DMS153 (cell line): ENCODE data around the gene PRLR.
"Not testable (repeated sequence)": the region's sequence is repeated elsewhere in the genome, so short reads cannot be mapped to it uniquely, and the experiment has no call there.

Source experiments
- DNase-seq: peaks from one replicate; lab custom pipeline; 2025; lab: John Stamatoyannopoulos, UW

PRLR gene

GRCh38 chr5:35230038-35230611 is at the start of gene PRLR:
Gene PRLR, minus strand, starts transcription at chr5:35230487. Its CDS starts 140,867 bp downstream, at chr5:35089620.
- DNase-seq, result peak; percentile 22

- no peak for DNase-seq
These were observed 44.7 kb upstream of the PRLR start for GRCh38 chr5:35274839-35275509.

GRCh38 chr5:35269006-35269405 is 38.7 kb upstream of the PRLR start:
- no peak for DNase-seq

- DNase-seq, result no peak
These were observed 36.0 kb upstream of the PRLR start for GRCh38 chr5:35266276-35266675.

GRCh38 chr5:35264509-35264908 is 34.2 kb upstream of the PRLR start:
- no peak for DNase-seq

- no peak for DNase-seq
These were observed 33.1 kb upstream of the PRLR start for GRCh38 chr5:35263266-35263877.

- no peak for DNase-seq
These were observed 23.3 kb upstream of the PRLR start for GRCh38 chr5:35253582-35253981.

- DNase-seq, result no peak
These were observed 22.7 kb upstream of the PRLR start for GRCh38 chr5:35252963-35253362.

- no peak for DNase-seq
These were observed 18.8 kb upstream of the PRLR start for GRCh38 chr5:35248843-35249780.

GRCh38 chr5:35247648-35248034 is 17.4 kb upstream of the PRLR start:
- no peak for DNase-seq

GRCh38 chr5:35246900-35247647 is 16.8 kb upstream of the PRLR start:
- DNase-seq, result no peak

GRCh38 chr5:35246411-35246810 is 16.1 kb upstream of the PRLR start:
- no peak for DNase-seq

GRCh38 chr5:35245371-35245770 is 15.1 kb upstream of the PRLR start:
- DNase-seq, result not testable (repeated sequence)

GRCh38 chr5:35244171-35244570 is 13.9 kb upstream of the PRLR start:
- no peak for DNase-seq

GRCh38 chr5:35242702-35243258 is 12.5 kb upstream of the PRLR start:
- DNase-seq, result no peak

GRCh38 chr5:35240892-35241291 is 10.6 kb upstream of the PRLR start:
- no peak for DNase-seq

- no peak for DNase-seq
These were observed 9.8 kb upstream of the PRLR start for GRCh38 chr5:35239911-35240610.

- no peak for DNase-seq
These were observed 9.2 kb upstream of the PRLR start for GRCh38 chr5:35239476-35239875.

GRCh38 chr5:35237580-35238376 is 7.5 kb upstream of the PRLR start:
- DNase-seq, result no peak

GRCh38 chr5:35236770-35237169 is 6.5 kb upstream of the PRLR start:
- no peak for DNase-seq
